GM06990 (cell line): ENCODE data around the gene TSPAN3.
A peak's percentile ranks its signal among the peaks of the same experiment; 100 is the strongest.

Experiments
- DNase-seq: peaks from one replicate; pipeline ENCODE4 v3.0.0-alpha.2; 2011; ENCODE audit not compliant: insufficient read length; ENCODE audit errors: extremely low read depth
- H3K27me3 ChIP-seq: replicated peaks from 2 replicates; pipeline ENCODE4 v1.6.0; 2011; ENCODE audit warnings: low read length; ENCODE audit not compliant: control insufficient read depth, insufficient read depth
- H3K36me3 ChIP-seq: 2 replicates; pipeline ENCODE4 v1.5.1; 2011; ENCODE audit warnings: low read length; ENCODE audit not compliant: control insufficient read depth, insufficient read depth
- H3K4me3 ChIP-seq: replicated peaks from 2 replicates; pipeline ENCODE4 v1.5.1; 2011; ENCODE audit warnings: low read depth, mild to moderate bottlenecking, control low read depth, low read length
- TF ChIP-seq, protein P1 (sequence below): IDR thresholded peaks from 2 replicates; pipeline ENCODE4 v1.5.1; 2011; ENCODE audit warnings: low read length, control low read depth, mild to moderate bottlenecking, inconsistent platforms; ENCODE audit not compliant: insufficient read depth, poor library complexity, severe bottlenecking

TSPAN3 gene

DNA sequence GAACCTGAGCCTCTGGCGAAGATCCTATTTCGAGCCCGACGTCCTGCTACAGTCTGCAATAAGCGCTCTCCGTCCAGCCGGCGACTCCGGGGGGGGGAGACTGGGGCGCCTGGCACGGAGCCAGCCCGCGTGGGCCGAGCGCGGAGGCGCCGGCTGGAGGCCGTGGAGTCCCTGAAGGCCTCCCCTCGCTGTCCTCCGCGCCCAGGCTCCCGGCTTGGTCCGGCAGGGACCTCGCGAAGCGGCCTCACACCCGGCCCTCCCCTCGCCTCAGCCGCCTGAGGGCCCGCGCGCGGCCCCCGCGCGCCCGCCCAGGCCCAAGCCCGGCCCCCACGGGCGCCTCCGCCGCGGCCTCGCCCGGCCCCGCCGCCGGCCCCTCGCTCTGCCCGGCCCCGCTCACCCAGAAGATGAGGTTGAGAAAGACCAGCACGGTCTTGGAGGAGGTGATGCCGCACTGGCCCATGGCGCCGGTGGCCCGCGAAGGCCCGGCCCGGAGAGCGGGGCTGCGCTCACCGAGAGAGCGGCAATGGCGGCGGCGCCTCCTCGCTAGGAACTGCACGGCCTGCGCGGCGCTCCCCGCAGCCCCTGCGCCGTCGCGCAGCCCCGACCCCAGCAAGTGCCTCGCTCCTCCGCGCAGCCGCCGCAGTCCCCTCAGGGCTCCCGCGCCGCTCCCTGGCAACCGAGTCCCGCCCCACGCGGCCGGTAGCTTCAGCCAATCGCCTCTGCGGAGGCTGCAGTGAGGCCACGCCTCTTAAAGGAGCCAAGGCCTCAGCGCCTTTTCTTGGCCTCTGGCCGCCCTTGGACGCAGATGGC lies at the start of gene TSPAN3:
Gene TSPAN3 (minus strand): TSS at position 615 of the 810 bp plus-strand sequence. CDS start 155 bp downstream, at position 460.
- Histone ChIP-seq H3K27me3 (no peaks in the 10 kb centered on the region), H3K4me3 (peak within 1 kb of the TSS; percentile 79), H3K36me3 (no peaks in the 10 kb centered on the region)
- peak; percentile 95 for DNase-seq
- TF ChIP-seq, protein P1, sequence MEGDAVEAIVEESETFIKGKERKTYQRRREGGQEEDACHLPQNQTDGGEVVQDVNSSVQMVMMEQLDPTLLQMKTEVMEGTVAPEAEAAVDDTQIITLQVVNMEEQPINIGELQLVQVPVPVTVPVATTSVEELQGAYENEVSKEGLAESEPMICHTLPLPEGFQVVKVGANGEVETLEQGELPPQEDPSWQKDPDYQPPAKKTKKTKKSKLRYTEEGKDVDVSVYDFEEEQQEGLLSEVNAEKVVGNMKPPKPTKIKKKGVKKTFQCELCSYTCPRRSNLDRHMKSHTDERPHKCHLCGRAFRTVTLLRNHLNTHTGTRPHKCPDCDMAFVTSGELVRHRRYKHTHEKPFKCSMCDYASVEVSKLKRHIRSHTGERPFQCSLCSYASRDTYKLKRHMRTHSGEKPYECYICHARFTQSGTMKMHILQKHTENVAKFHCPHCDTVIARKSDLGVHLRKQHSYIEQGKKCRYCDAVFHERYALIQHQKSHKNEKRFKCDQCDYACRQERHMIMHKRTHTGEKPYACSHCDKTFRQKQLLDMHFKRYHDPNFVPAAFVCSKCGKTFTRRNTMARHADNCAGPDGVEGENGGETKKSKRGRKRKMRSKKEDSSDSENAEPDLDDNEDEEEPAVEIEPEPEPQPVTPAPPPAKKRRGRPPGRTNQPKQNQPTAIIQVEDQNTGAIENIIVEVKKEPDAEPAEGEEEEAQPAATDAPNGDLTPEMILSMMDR = no peak

DNA sequence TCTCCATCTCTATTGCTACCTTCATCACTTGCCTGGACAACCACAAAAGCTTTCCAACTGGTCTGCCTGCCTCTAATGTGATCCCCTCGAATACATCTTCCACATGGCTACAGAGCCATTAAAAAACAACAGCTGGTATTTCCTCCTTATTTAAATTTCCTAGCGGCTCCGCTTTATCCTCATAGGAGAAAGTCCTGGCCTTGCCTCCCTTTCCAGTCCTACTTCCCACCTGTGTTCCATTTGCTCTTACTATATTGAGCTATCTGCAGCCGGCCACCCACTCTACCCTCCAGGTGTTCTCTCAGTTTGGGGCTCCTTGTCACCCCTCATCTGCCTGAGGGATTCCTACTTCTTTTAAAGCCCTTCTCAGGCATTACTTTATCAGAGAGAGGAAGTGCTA lies 49.7 kb upstream of the TSPAN3 start:
- DNase-seq = no peak
- TF ChIP-seq, protein P1 = no peak

DNA sequence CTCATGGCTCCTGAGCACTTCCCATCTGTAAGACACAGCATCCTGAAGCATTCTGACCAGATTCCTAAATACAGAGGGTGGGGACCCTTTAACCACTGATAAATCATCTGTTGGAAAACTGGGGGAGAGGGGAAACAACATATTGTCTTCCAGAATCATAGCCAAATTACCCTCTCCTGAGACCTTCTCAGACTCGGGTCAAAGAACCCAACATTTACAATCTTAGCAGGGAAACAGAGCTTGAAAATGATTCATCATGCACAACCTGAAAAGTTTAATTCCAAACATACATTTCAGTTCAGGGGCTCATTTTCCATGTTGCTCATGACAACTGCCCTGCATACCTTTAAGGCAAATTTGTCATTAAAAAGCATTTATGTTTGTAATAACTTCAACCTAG lies 48.5 kb upstream of the TSPAN3 start:
- Histone ChIP-seq H3K4me3 (no peak overlapping the region), H3K27me3 (no peaks in the 10 kb centered on the region), H3K36me3 (no peaks in the 10 kb centered on the region)
- no peak for DNase-seq
- TF ChIP-seq, protein P1 = no peak

More for the DNA sequence above, 49.7 kb upstream of the TSPAN3 start:
- H3K36me3 ChIP-seq = no peaks in the 10 kb centered on the region
- H3K4me3 ChIP-seq = no peak overlapping the region
- H3K27me3 ChIP-seq = no peaks in the 10 kb centered on the region

DNA sequence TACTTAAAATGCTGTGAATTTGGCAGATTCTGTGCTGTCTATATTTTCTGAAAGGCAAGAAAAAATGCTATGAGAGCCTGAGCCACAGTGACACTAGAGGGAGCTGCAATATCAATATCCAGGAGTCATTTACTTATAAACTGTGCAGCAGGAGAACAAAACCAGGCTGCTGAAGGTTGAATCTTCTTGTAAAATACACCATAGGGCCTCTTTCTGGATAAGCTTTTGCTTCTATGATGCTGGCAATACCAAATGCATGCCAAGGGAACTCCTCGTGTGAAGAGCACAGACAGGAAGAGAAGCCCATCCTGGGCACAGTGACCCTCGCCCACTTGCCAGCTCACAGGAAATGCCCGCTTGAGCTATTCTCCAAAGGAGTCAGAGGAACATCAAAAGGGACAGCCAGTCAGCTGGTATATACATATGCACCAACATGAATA lies 48.0 kb upstream of the TSPAN3 start:
- DNase-seq = peak; percentile 15
- H3K27me3 ChIP-seq = no peaks in the 10 kb centered on the region
- H3K36me3 ChIP-seq = no peaks in the 10 kb centered on the region
- no peak overlapping the region for H3K4me3 ChIP-seq
- TF ChIP-seq, protein P1 = peak; percentile 78

DNA sequence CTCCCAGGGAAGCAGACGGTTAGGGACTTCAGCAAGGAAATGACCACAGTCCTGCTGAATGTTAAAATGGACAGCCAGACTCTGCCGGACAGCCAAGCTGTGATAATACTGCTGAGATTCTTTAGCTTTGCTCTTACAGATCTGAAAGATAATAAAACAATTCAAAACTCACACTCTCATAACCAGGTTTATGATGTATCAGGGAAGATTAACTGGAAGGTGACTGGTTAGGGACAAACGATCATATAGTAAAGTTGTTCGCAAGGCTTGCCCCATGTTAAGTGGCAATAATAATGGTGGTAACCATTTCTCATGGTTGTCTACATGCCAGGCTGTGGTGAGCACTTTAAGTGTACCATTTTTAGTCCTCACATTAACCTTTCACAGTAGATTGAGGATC lies 44.3 kb upstream of the TSPAN3 start:
- TF ChIP-seq, protein P1 = no peak
- Histone ChIP-seq H3K36me3 (no peaks in the 10 kb centered on the region; the same call in 1 of the 2 replicates), H3K4me3 (no peak overlapping the region), H3K27me3 (no peaks in the 10 kb centered on the region)
- no peak for DNase-seq
